GM12874 (cell line): ENCODE results near the gene IFT80.

ENCODE experiments used
- TF ChIP-seq, protein P1 (sequence below): IDR thresholded peaks from 2 replicates; pipeline ENCODE4 v1.5.1; 2011; ENCODE audit warnings: low read depth, mild to moderate bottlenecking, control low read depth, low read length, moderate library complexity; ENCODE audit not compliant: insufficient read depth

The IFT80 gene

DNA sequence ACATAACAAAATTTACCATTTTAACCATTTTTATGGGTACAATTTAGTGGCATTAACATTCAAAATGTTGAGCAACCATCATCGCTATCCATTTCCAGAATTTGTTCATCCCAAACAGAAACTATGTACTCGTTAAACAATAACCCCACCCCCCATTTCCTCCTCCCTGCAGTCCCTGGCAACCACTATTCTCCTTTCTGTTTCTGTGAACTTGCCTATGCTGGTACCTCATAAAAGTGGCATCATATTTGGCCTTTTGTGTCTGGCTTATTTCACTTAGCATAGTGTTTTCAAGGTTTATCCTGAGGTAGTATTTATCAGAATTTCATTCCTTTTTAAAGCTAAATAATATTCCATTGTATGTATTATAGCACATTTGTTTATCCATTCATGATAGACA is 141.4 kb downstream of the IFT80 start:
- TF ChIP-seq, protein P1, sequence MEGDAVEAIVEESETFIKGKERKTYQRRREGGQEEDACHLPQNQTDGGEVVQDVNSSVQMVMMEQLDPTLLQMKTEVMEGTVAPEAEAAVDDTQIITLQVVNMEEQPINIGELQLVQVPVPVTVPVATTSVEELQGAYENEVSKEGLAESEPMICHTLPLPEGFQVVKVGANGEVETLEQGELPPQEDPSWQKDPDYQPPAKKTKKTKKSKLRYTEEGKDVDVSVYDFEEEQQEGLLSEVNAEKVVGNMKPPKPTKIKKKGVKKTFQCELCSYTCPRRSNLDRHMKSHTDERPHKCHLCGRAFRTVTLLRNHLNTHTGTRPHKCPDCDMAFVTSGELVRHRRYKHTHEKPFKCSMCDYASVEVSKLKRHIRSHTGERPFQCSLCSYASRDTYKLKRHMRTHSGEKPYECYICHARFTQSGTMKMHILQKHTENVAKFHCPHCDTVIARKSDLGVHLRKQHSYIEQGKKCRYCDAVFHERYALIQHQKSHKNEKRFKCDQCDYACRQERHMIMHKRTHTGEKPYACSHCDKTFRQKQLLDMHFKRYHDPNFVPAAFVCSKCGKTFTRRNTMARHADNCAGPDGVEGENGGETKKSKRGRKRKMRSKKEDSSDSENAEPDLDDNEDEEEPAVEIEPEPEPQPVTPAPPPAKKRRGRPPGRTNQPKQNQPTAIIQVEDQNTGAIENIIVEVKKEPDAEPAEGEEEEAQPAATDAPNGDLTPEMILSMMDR, result no peak

DNA sequence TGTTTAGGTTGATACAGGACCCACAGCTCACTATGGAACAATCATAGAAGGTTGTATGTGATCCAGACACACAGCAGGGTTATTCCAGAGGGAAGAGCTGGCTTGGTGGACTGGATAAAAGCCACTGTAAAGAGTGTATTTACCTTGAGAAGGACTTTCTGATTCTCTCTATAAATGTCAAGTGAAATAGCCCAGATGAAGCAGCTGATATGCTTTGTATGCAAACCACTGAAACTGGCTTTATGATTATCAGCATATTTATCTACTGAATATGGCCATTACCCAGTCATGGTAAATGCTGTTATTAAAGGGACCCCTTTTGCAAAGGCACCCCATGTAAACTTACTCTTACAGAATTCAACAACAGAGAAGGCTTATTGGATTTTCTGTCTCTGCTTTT is 145.7 kb downstream of the IFT80 start:
- TF ChIP-seq, protein P1, result no peak

DNA sequence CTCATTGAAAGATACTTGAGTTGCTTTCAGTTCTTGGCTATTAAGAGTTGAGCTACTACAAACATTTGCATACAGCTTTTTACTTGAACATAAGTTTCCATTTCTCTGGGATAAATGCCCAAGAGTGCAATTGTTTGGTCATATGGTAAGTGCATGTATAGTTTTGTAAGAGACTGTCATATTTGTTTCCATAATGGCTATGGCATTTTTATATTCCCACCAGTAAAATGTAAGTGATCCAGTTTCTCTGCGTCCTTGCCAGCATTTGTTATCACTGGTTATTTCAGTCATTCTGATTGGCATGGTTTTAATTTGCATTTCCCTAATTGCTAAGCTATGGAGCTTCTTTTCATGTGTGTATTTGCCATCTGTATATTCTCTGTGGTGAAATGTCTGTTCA is 151.3 kb downstream of the IFT80 start:
- TF ChIP-seq, protein P1, result no peak

DNA sequence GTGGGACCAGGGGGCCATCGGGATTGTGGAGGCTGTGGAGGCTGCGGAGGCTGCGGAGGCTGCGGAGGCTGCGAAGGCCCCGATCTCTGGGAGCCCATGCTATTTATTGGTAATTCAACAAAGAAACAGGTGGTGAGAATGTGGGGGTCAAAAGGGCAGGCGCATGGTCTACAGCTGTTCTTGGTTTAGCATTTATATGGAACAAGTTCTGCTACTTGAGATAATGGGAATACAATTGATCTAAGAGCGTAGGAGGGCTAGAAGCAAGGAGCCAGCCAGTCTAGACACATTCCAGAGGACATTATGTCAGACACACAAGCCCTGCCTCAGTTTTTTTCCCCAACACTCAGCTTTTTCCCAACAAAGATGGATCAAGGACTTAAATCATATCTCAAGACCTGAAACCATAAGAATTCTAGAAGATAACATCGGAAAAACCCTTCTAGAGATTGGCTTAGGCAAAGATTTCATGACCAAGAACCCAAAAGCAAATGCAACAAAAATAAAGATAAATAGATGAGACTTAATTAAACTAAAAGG is 153.7 kb downstream of the IFT80 start:
- TF ChIP-seq, protein P1, result no peak

DNA sequence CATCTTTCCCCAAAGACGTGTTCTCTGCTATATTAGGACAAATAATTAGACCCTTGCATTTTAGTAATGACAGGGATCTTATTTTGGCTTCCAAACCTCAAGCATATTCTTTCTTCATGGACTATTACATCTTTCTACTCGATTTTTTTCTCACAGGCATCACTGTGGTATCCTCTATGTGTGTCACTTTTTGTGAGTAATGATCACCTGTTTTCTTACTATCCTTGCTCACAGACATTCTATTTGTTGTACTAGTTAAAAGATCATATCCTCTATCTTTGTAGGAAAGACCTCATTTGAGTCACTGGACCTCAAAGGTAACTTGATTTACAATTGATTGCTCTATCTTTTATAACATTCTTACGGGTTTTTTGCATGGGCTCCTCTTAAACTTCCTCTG is 167.0 kb downstream of the IFT80 start:
- TF ChIP-seq, protein P1, result no peak

DNA sequence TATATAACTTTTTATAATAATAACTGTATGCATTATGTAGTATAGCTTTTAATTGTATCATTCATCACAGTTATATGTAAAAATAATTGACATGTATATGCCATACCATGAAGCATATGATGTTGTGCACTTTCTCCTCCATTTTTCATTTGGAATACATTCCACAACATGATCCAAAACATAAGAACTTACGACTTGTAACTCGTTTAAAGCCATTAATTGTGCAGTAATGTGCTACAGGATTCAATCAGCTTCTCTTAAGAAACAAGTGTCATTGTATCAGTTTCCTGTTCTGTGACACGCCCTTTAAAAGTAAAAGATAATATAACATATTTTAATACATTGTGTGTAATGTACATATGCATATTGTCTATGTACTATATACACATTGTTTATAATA is 171.6 kb downstream of the IFT80 start:
- TF ChIP-seq, protein P1, result no peak

DNA sequence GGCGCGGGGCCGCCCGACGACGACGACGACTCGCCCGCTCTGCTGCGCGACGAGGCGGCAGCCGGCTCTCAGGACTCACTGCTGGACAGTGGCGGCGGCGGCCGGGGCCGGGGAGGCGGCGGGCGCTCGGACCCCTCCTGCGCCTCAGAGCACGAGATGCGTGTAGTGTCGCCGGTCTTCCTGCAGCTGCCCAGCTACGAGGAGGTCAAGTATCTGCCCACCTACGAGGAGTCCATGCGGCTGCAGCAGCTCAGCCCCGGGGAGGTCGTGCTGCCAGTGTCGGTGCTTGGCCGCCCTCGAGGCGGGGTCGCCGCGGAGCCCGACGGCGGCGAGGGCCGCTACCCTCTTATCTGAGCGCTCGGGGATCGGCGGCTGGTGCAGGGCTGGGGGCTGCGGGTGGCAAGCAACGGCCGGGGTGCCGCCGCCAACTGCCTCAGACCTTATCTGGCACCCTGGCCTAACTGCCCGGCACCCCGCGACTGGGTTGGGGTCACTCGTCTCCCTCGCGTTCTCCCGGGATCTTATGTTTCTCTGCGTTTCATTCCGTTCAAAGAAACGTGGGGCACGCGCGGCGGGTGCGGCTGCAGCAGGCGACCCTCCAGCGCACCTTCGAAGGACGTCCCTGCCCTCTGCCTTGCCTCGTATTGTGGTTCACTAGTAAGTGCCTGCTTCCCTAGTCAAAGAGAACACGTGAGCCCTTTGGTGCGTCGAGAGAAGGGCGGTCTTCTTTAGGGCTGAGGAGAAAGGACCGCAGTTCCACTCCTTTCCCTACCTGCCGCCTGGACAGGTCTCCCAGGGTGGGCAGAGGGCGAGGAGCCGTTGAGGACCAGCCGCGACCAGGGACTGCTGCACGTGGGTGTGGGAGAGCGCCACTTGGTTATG is 172.8 kb downstream of the IFT80 start:
- TF ChIP-seq, protein P1, result no peak
